GM23338 (cell line): ENCODE results near the gene PRKCH. TPM values are rescaled to one million over a fixed set of nuclear protein-coding genes. Genes with fewer than 3 reads are reported as not detected.

Source experiments
- ATAC-seq: fragments of 200-7000 bp; cut with Tn5 transposase; 3 replicates; pipeline ENCODE4 v1.9.1; 2020
- DNase-seq: peaks from one replicate; pipeline ENCODE4 v3.0.0-alpha.2; 2015; ENCODE audit warnings: low spot score
- H2AFZ ChIP-seq: fragments of 200-600 bp; sonication (generic); 2 replicates; pipeline ENCODE4 v1.8.0; 2016; ENCODE audit warnings: antibody characterized with exemption, mild to moderate bottlenecking, moderate library complexity
- H3F3A ChIP-seq: fragments of 200-600 bp; sonication (generic); replicated peaks from 2 replicates; pipeline ENCODE4 v1.8.0; 2017; ENCODE audit warnings: antibody characterized with exemption, mixed run types, low read depth
- H3K27ac ChIP-seq: fragments of 200-600 bp; sonication (generic); 2 replicates; pipeline ENCODE4 v1.6.1; 2016; ENCODE audit warnings: low read depth
- H3K27me3 ChIP-seq: fragments of 200-600 bp; sonication (generic); 2 replicates; pipeline ENCODE4 v1.8.0; 2016; ENCODE audit warnings: mild to moderate bottlenecking, mixed run types, moderate library complexity; ENCODE audit not compliant: insufficient read depth
- H3K36me3 ChIP-seq: fragments of 200-600 bp; sonication (generic); 2 replicates; pipeline ENCODE4 v1.8.0; 2016; ENCODE audit warnings: mild to moderate bottlenecking; ENCODE audit not compliant: insufficient read depth
- H3K4me1 ChIP-seq: fragments of 200-600 bp; sonication (generic); 2 replicates; pipeline ENCODE4 v1.8.0; 2016; ENCODE audit warnings: mild to moderate bottlenecking, moderate library complexity; ENCODE audit not compliant: insufficient read depth
- H3K4me2 ChIP-seq: fragments of 200-600 bp; sonication (generic); 2 replicates; pipeline ENCODE4 v1.7.1; 2017; ENCODE audit warnings: mixed run types
- H3K4me3 ChIP-seq: fragments of 200-600 bp; sonication (generic); 2 replicates; pipeline ENCODE4 v1.6.1; 2016; ENCODE audit warnings: mixed run types
- H3K79me2 ChIP-seq: fragments of 200-600 bp; sonication (generic); replicated peaks from 2 replicates; pipeline ENCODE4 v1.8.0; 2017; ENCODE audit warnings: mild to moderate bottlenecking; ENCODE audit not compliant: insufficient read depth
- H3K9me2 ChIP-seq: fragments of 200-600 bp; sonication (generic); 2 replicates; pipeline ENCODE4 v1.8.0; 2017; ENCODE audit not compliant: insufficient read depth
- H4K20me1 ChIP-seq: fragments of 200-600 bp; sonication (generic); replicated peaks from 2 replicates; pipeline ENCODE4 v1.8.0; 2017; ENCODE audit warnings: mild to moderate bottlenecking; ENCODE audit not compliant: insufficient read depth
- H3K27ac Mint-ChIP-seq: 2 replicates; pipeline ENCODE4 v1.8.0; 2020; ENCODE audit warnings: inconsistent platforms, mild to moderate bottlenecking, moderate library complexity, mixed read lengths
- H3K27me3 Mint-ChIP-seq: 3 replicates; pipeline ENCODE4 v1.8.0; 2022; ENCODE audit warnings: low read depth, mild to moderate bottlenecking, moderate library complexity, mixed read lengths, inconsistent platforms; ENCODE audit not compliant: insufficient read depth, poor library complexity
- H3K36me3 Mint-ChIP-seq: 3 replicates; pipeline ENCODE4 v1.8.0; 2021; ENCODE audit warnings: low read depth, mild to moderate bottlenecking, inconsistent platforms, moderate library complexity, mixed read lengths
- H3K4me1 Mint-ChIP-seq: 3 replicates; pipeline ENCODE4 v1.8.0; 2020; ENCODE audit warnings: mild to moderate bottlenecking, inconsistent platforms, mixed read lengths
- H3K4me3 Mint-ChIP-seq: 3 replicates; pipeline ENCODE4 v1.8.0; 2021; ENCODE audit warnings: moderate library complexity, mild to moderate bottlenecking, inconsistent platforms, mixed read lengths
- H3K9me3 Mint-ChIP-seq: 3 replicates; pipeline ENCODE4 v1.8.0; 2020; ENCODE audit warnings: moderate library complexity, mild to moderate bottlenecking, inconsistent platforms, mixed read lengths
- CREB1 ChIP-seq: fragments of 250-450 bp; sonication (Bioruptor Pico); IDR thresholded peaks from 2 replicates; pipeline ENCODE4 v1.5.0; 2020; ENCODE audit warnings: low read depth, mild to moderate bottlenecking, moderate library complexity
- EZH2 ChIP-seq: fragments of 200-600 bp; sonication (generic); IDR thresholded peaks from one replicate; pipeline ENCODE4 v1.8.0; 2017; ENCODE audit warnings: antibody characterized with exemption, mild to moderate bottlenecking, low read depth; ENCODE audit not compliant: unreplicated experiment
- EZH2phosphoT487 ChIP-seq: fragments of 200-600 bp; sonication (generic); IDR thresholded peaks from one replicate; pipeline ENCODE4 v1.8.1; 2018; ENCODE audit warnings: antibody characterized with exemption; ENCODE audit not compliant: unreplicated experiment
- JUNB ChIP-seq: IDR thresholded peaks from one replicate; pipeline ENCODE4 v1.6.1; 2016; ENCODE audit warnings: antibody characterized with exemption; ENCODE audit not compliant: unreplicated experiment
- NANOG ChIP-seq: IDR thresholded peaks from 2 replicates; pipeline ENCODE4 v1.6.1; 2016; ENCODE audit warnings: antibody characterized with exemption, borderline replicate concordance
- POLR2AphosphoS5 ChIP-seq: IDR thresholded peaks from 2 replicates; pipeline ENCODE4 v1.6.1; 2016; ENCODE audit warnings: antibody characterized with exemption, low read depth
- STAT1 ChIP-seq: IDR thresholded peaks from one replicate; pipeline ENCODE4 v1.6.1; 2016; ENCODE audit warnings: antibody characterized with exemption; ENCODE audit not compliant: unreplicated experiment
- ZNF114 ChIP-seq: fragments of 250-450 bp; sonication (Bioruptor Pico); IDR thresholded peaks from 2 replicates; pipeline ENCODE4 v1.5.0; 2020; ENCODE audit warnings: mild to moderate bottlenecking, moderate library complexity
- ZNF331 ChIP-seq: fragments of 250-450 bp; sonication (Bioruptor Pico); IDR thresholded peaks from 2 replicates; pipeline ENCODE4 v1.5.0; 2020; ENCODE audit warnings: low read depth, mild to moderate bottlenecking, moderate library complexity
- polyA plus RNA-seq: library from polyadenylated mRNA; unstranded; fragments of >200 nt; fragmentation: Nextera tagmentation; extraction: Ambion mirVana; gene quantifications from 2 replicates; pipeline ENCODE4 v1.2.1, GENCODE V29; 2016
- total RNA-seq: library from RNA; depleted of rRNA; stranded (reverse); fragments of >200 nt; shearing (Covaris generic); gene quantifications from 2 replicates; pipeline ENCODE4 v1.2.3, GENCODE V29; 2014
- TF ChIP-seq, protein P1 (sequence below): fragments of 250-450 bp; sonication (Bioruptor Pico); IDR thresholded peaks from 2 replicates; pipeline ENCODE4 v1.5.0; 2020; ENCODE audit warnings: mild to moderate bottlenecking, moderate library complexity
- TF ChIP-seq, protein P2 (sequence below): IDR thresholded peaks from 2 replicates; pipeline ENCODE4 v1.6.1; 2016; ENCODE audit warnings: antibody characterized with exemption
- TF ChIP-seq, protein P3 (sequence below): IDR thresholded peaks from one replicate; pipeline ENCODE4 v1.6.1; 2018; ENCODE audit warnings: antibody characterized with exemption; ENCODE audit not compliant: unreplicated experiment
- TF ChIP-seq, protein P4 (sequence below), 2 experiments: fragments of 200-600 bp in 1 of 2; sonication (generic) in 1 of 2; conservative IDR thresholded peaks; 2 replicates each; pipeline versions ENCODE4 v1.5.1 to v1.6.1; 2016 to 2017; ENCODE audit warnings: antibody characterized with exemption in 2 of 2, low read depth in 2 of 2, mild to moderate bottlenecking in 2 of 2, moderate library complexity in 1 of 2

The PRKCH gene
- total and polyA plus RNA-seq, 2 experiments from 2014 or later = 5.4 to 10.1 TPM

DNA sequence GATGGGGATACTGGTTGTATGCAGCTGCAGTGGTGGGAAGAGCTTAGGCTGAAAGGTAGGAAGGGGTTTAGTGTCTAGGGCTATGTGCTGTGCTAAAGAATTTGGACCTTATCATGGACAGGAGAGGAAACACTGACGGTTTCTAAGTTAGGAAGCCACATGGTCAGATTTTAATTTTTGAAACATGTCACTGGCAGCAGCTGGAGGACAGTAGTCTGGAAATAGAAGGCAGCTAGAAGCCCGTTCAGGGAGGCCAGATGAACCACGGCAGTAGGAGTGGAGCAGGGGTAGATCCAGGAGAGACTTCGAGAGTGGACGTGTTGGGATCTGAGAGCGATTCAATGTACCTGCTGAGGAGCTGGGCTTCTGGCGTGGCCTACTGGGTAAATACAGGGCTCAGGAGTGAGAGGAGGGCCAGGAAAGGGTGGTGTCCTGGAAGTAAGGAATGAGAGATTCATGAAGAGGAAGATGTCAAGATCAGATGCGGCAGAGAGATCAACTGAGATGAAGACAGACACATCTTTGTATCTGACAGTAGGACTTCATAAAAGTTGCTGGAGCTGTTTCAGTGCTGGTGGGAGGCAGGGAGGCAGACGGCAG, 64.9 kb downstream of the PRKCH start:
- H3K9me3 Mint-ChIP-seq = no peaks in the 10 kb centered on the region
- DNase-seq = no peak
- no peaks in the 10 kb centered on the region for H3K36me3 Mint-ChIP-seq
- no peaks in the 10 kb centered on the region for H3K4me1 Mint-ChIP-seq
- TF ChIP-seq STAT1 (no peak), ZNF331 (CRISPR knock-in tag) (no peak), NANOG (no peak), POLR2AphosphoS5 (no peak), EZH2 (no peak), EZH2phosphoT487 (no peak), ZNF114 (no peak), CREB1 (CRISPR knock-in tag) (no peak), JUNB (no peak)
- TF ChIP-seq, protein P1, sequence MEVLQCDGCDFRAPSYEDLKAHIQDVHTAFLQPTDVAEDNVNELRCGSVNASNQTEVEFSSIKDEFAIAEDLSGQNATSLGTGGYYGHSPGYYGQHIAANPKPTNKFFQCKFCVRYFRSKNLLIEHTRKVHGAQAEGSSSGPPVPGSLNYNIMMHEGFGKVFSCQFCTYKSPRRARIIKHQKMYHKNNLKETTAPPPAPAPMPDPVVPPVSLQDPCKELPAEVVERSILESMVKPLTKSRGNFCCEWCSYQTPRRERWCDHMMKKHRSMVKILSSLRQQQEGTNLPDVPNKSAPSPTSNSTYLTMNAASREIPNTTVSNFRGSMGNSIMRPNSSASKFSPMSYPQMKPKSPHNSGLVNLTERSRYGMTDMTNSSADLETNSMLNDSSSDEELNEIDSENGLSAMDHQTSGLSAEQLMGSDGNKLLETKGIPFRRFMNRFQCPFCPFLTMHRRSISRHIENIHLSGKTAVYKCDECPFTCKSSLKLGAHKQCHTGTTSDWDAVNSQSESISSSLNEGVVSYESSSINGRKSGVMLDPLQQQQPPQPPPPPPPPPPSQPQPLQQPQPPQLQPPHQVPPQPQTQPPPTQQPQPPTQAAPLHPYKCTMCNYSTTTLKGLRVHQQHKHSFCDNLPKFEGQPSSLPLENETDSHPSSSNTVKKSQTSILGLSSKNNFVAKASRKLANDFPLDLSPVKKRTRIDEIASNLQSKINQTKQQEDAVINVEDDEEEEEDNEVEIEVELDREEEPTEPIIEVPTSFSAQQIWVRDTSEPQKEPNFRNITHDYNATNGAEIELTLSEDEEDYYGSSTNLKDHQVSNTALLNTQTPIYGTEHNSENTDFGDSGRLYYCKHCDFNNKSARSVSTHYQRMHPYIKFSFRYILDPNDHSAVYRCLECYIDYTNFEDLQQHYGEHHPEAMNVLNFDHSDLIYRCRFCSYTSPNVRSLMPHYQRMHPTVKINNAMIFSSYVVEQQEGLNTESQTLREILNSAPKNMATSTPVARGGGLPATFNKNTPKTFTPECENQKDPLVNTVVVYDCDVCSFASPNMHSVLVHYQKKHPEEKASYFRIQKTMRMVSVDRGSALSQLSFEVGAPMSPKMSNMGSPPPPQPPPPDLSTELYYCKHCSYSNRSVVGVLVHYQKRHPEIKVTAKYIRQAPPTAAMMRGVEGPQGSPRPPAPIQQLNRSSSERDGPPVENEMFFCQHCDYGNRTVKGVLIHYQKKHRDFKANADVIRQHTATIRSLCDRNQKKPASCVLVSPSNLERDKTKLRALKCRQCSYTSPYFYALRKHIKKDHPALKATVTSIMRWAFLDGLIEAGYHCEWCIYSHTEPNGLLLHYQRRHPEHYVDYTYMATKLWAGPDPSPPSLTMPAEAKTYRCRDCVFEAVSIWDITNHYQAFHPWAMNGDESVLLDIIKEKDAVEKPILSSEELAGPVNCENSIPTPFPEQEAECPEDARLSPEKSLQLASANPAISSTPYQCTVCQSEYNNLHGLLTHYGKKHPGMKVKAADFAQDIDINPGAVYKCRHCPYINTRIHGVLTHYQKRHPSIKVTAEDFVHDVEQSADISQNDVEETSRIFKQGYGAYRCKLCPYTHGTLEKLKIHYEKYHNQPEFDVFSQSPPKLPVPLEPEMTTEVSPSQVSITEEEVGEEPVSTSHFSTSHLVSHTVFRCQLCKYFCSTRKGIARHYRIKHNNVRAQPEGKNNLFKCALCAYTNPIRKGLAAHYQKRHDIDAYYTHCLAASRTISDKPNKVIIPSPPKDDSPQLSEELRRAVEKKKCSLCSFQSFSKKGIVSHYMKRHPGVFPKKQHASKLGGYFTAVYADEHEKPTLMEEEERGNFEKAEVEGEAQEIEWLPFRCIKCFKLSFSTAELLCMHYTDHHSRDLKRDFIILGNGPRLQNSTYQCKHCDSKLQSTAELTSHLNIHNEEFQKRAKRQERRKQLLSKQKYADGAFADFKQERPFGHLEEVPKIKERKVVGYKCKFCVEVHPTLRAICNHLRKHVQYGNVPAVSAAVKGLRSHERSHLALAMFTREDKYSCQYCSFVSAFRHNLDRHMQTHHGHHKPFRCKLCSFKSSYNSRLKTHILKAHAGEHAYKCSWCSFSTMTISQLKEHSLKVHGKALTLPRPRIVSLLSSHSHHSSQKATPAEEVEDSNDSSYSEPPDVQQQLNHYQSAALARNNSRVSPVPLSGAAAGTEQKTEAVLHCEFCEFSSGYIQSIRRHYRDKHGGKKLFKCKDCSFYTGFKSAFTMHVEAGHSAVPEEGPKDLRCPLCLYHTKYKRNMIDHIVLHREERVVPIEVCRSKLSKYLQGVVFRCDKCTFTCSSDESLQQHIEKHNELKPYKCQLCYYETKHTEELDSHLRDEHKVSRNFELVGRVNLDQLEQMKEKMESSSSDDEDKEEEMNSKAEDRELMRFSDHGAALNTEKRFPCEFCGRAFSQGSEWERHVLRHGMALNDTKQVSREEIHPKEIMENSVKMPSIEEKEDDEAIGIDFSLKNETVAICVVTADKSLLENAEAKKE (CRISPR knock-in tag) = no peak
- TF ChIP-seq, protein P2, sequence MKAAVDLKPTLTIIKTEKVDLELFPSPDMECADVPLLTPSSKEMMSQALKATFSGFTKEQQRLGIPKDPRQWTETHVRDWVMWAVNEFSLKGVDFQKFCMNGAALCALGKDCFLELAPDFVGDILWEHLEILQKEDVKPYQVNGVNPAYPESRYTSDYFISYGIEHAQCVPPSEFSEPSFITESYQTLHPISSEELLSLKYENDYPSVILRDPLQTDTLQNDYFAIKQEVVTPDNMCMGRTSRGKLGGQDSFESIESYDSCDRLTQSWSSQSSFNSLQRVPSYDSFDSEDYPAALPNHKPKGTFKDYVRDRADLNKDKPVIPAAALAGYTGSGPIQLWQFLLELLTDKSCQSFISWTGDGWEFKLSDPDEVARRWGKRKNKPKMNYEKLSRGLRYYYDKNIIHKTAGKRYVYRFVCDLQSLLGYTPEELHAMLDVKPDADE = no peak
- TF ChIP-seq, protein P3, sequence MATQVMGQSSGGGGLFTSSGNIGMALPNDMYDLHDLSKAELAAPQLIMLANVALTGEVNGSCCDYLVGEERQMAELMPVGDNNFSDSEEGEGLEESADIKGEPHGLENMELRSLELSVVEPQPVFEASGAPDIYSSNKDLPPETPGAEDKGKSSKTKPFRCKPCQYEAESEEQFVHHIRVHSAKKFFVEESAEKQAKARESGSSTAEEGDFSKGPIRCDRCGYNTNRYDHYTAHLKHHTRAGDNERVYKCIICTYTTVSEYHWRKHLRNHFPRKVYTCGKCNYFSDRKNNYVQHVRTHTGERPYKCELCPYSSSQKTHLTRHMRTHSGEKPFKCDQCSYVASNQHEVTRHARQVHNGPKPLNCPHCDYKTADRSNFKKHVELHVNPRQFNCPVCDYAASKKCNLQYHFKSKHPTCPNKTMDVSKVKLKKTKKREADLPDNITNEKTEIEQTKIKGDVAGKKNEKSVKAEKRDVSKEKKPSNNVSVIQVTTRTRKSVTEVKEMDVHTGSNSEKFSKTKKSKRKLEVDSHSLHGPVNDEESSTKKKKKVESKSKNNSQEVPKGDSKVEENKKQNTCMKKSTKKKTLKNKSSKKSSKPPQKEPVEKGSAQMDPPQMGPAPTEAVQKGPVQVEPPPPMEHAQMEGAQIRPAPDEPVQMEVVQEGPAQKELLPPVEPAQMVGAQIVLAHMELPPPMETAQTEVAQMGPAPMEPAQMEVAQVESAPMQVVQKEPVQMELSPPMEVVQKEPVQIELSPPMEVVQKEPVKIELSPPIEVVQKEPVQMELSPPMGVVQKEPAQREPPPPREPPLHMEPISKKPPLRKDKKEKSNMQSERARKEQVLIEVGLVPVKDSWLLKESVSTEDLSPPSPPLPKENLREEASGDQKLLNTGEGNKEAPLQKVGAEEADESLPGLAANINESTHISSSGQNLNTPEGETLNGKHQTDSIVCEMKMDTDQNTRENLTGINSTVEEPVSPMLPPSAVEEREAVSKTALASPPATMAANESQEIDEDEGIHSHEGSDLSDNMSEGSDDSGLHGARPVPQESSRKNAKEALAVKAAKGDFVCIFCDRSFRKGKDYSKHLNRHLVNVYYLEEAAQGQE = no peak
- TF ChIP-seq, protein P4, sequence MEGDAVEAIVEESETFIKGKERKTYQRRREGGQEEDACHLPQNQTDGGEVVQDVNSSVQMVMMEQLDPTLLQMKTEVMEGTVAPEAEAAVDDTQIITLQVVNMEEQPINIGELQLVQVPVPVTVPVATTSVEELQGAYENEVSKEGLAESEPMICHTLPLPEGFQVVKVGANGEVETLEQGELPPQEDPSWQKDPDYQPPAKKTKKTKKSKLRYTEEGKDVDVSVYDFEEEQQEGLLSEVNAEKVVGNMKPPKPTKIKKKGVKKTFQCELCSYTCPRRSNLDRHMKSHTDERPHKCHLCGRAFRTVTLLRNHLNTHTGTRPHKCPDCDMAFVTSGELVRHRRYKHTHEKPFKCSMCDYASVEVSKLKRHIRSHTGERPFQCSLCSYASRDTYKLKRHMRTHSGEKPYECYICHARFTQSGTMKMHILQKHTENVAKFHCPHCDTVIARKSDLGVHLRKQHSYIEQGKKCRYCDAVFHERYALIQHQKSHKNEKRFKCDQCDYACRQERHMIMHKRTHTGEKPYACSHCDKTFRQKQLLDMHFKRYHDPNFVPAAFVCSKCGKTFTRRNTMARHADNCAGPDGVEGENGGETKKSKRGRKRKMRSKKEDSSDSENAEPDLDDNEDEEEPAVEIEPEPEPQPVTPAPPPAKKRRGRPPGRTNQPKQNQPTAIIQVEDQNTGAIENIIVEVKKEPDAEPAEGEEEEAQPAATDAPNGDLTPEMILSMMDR (conservative IDR thresholded peaks at IDR 0.05; ENCODE audit: low read depth in 2 of 2) = no peak
- Histone ChIP-seq H3K27me3 (no peaks in the 10 kb centered on the region), H3K4me2 (no peak overlapping the region), H4K20me1 (no peaks in the 10 kb centered on the region), H3K4me3 (no peak overlapping the region), H3K9me2 (no peaks in the 10 kb centered on the region; the same call in 1 of the 2 replicates), H2AFZ (no peak overlapping the region), H3K4me1 (no peaks in the 10 kb centered on the region), H3F3A (no peaks in the 10 kb centered on the region), H3K27ac (no peak overlapping the region), H3K36me3 (no peaks in the 10 kb centered on the region), H3K79me2 (no peaks in the 10 kb centered on the region)
- no peak overlapping the region for H3K4me3 Mint-ChIP-seq
- ATAC-seq = no peak
- H3K27me3 Mint-ChIP-seq = peaks cover 3% of the 10 kb centered on the region
- H3K27ac Mint-ChIP-seq = no peak overlapping the region
